B cell (primary cell): Measurements from ENCODE around the gene HIF3A. TPM values are rescaled to one million over a fixed set of nuclear protein-coding genes. Genes with fewer than 3 reads are reported as not detected.
A peak's percentile ranks its signal among the peaks of the same experiment; 100 is the strongest.

Experiments
- ATAC-seq: fragments of 200-7000 bp; cut with Tn5 transposase; one replicate; pipeline ENCODE4 v1.10.0; 2021; ENCODE audit warnings: low read depth, mild to moderate bottlenecking, moderate number of reproducible peaks, moderate library complexity
- CTCF ChIA-PET: fragments of 350-600 bp; sonication (Branson Sonifier 250); formaldehyde crosslinking; loops from one replicate; lab custom pipeline; 2021; ENCODE audit warnings: antibody characterized with exemption, inconsistent platforms; lab: Charles Lee
- POLR2A ChIA-PET: fragments of 350-600 bp; sonication (Branson Sonifier 250); formaldehyde crosslinking; loops from one replicate; lab custom pipeline; 2021; ENCODE audit warnings: antibody characterized with exemption; lab: Charles Lee
- DNase-seq: peaks from one replicate; pipeline ENCODE4 v3.0.0; 2013
- H2AFZ ChIP-seq: 2 replicates; pipeline ENCODE4 v1.6.1; 2012; ENCODE audit warnings: mild to moderate bottlenecking, low read depth, low read length; ENCODE audit not compliant: insufficient read depth, poor library complexity, severe bottlenecking
- H3K27ac ChIP-seq, 2 donors: 1 replicate in 1 of 2; 2 replicates in 1 of 2; pipeline ENCODE4 v1.5.1; 2012 to 2013; ENCODE audit warnings: low read length in 2 of 2, mild to moderate bottlenecking in 2 of 2, moderate library complexity in 1 of 2
- H3K27me3 ChIP-seq, 4 experiments: fragments of 200-600 bp in 1 of 4; sonication (generic) in 1 of 4; replicated peaks in 1 of 4; 1 replicate in 2 of 4; 2 replicates in 2 of 4; pipeline versions ENCODE4 v1.6.1 to v1.7.0; 2013 to 2016; ENCODE audit warnings: low read length in 3 of 4, mild to moderate bottlenecking in 2 of 4, mixed read lengths in 1 of 4, moderate library complexity in 1 of 4; ENCODE audit not compliant: insufficient read depth in 4 of 4, control insufficient read depth in 3 of 4; ENCODE audit errors: control extremely low read depth in 1 of 4
- H3K36me3 ChIP-seq, 2 experiments: replicated peaks in 1 of 2; 1 replicate in 1 of 2; 2 replicates in 1 of 2; pipeline versions ENCODE4 v1.6.1 to v1.7.1; 2013; ENCODE audit warnings: low read length in 1 of 2; ENCODE audit not compliant: insufficient read depth in 2 of 2, control insufficient read depth in 1 of 2; ENCODE audit errors: control extremely low read depth in 1 of 2, extremely low read depth in 1 of 2
- H3K4me1 ChIP-seq, 2 donors: fragments of 200-600 bp in 1 of 2; sonication (generic) in 1 of 2; 1 replicate in 1 of 2; 2 replicates in 1 of 2; pipeline versions ENCODE4 v1.5.1 to v1.6.1; 2013 to 2017; ENCODE audit warnings: low read length in 2 of 2; ENCODE audit not compliant: control insufficient read depth in 2 of 2, insufficient read depth in 2 of 2
- H3K4me2 ChIP-seq: replicated peaks from 2 replicates; pipeline ENCODE3; 2012; ENCODE audit warnings: mild to moderate bottlenecking, low read depth, low read length; ENCODE audit not compliant: poor library complexity, severe bottlenecking
- H3K4me3 ChIP-seq, 5 experiments: fragments of 200-600 bp in 1 of 5; sonication (generic) in 1 of 5; 1 replicate in 3 of 5; 2 replicates in 2 of 5; pipeline versions ENCODE4 v1.5.1 to v1.7.0; 2011 to 2016; ENCODE audit warnings: low read length in 4 of 5, mild to moderate bottlenecking in 4 of 5, low read depth in 2 of 5, control low read depth in 1 of 5, moderate library complexity in 1 of 5; ENCODE audit not compliant: insufficient read depth in 1 of 5; ENCODE audit errors: control extremely low read depth in 1 of 5, extremely low read depth in 1 of 5
- H3K79me2 ChIP-seq: fragments of 200-600 bp; sonication (generic); one replicate; pipeline ENCODE4 v1.6.0; 2016; ENCODE audit warnings: low read length; ENCODE audit not compliant: control insufficient read depth, insufficient read depth
- H3K9ac ChIP-seq: fragments of 200-600 bp; sonication (generic); 2 replicates; pipeline ENCODE4 v1.6.1; 2017; ENCODE audit warnings: mild to moderate bottlenecking, low read length, moderate library complexity
- H3K9me3 ChIP-seq, 3 donors: one replicate each; pipeline versions ENCODE4 v1.6.1 to v1.7.1; 2013; ENCODE audit warnings: low read length in 2 of 3; ENCODE audit not compliant: control insufficient read depth in 2 of 3, insufficient read depth in 1 of 3; ENCODE audit errors: control extremely low read depth in 1 of 3
- H4K20me1 ChIP-seq: 2 replicates; pipeline ENCODE4 v1.6.0; 2012; ENCODE audit warnings: mild to moderate bottlenecking, low read length; ENCODE audit not compliant: insufficient read depth, control insufficient read depth, poor library complexity, severe bottlenecking
- H3K27ac Mint-ChIP-seq: one replicate; pipeline ENCODE4 v1.8.0; 2021; ENCODE audit warnings: mixed read lengths
- H3K27me3 Mint-ChIP-seq: one replicate; pipeline ENCODE4 v1.8.0; 2021; ENCODE audit warnings: mixed read lengths
- H3K4me1 Mint-ChIP-seq: one replicate; pipeline ENCODE4 v1.8.0; 2021; ENCODE audit warnings: mixed read lengths
- H3K4me3 Mint-ChIP-seq: one replicate; pipeline ENCODE4 v1.8.0; 2021; ENCODE audit warnings: mixed read lengths
- H3K9me3 Mint-ChIP-seq: one replicate; pipeline ENCODE4 v1.8.0; 2022; ENCODE audit warnings: mixed read lengths; ENCODE audit not compliant: insufficient read depth
- EZH2 ChIP-seq: IDR thresholded peaks from 2 replicates; pipeline ENCODE4 v1.6.1; 2012; ENCODE audit warnings: borderline replicate concordance, low read depth, mild to moderate bottlenecking, moderate library complexity, low read length; ENCODE audit not compliant: insufficient read depth, poor library complexity, severe bottlenecking
- WGBS: methylation state at CpG from one replicate; pipeline ENCODE4 v1.1.5; 2013; ENCODE audit warnings: missing lambda C conversion rate; ENCODE audit not compliant: insufficient coverage; 5-methylcytosine and 5-hydroxymethylcytosine counted together
- intact Hi-C: fragments of 100-400 bp; cut with micrococcal nuclease; formaldehyde crosslinking; loops from one replicate; pipeline ENCODE4 v1.10.0; 2022
- polyA plus RNA-seq: library from polyadenylated mRNA; depleted of rRNA; stranded (reverse); fragments of >200 nt; gene quantifications from 2 replicates; pipeline ENCODE4 v1.2.3, GENCODE V29; 2012
- total RNA-seq, 2 donors: library from RNA; stranded (reverse); fragments of 120-200 nt in 1 of 2; gene quantifications; 1 replicate in 1 of 2; 2 replicates in 1 of 2; pipeline versions ENCODE4 v1.2.3 to v1.2.4, GENCODE V29; 2013 to 2022
- TF ChIP-seq, protein P1 (sequence below): fragments of 200-600 bp; IDR thresholded peaks from one replicate; pipeline ENCODE4 v1.8.0; 2022; ENCODE audit warnings: antibody characterized with exemption, mild to moderate bottlenecking

HIF3A gene
- total and polyA plus RNA-seq, 2 donors (not counting 1 experiment from before 2014, with no cell fraction given), result not detected

DNA sequence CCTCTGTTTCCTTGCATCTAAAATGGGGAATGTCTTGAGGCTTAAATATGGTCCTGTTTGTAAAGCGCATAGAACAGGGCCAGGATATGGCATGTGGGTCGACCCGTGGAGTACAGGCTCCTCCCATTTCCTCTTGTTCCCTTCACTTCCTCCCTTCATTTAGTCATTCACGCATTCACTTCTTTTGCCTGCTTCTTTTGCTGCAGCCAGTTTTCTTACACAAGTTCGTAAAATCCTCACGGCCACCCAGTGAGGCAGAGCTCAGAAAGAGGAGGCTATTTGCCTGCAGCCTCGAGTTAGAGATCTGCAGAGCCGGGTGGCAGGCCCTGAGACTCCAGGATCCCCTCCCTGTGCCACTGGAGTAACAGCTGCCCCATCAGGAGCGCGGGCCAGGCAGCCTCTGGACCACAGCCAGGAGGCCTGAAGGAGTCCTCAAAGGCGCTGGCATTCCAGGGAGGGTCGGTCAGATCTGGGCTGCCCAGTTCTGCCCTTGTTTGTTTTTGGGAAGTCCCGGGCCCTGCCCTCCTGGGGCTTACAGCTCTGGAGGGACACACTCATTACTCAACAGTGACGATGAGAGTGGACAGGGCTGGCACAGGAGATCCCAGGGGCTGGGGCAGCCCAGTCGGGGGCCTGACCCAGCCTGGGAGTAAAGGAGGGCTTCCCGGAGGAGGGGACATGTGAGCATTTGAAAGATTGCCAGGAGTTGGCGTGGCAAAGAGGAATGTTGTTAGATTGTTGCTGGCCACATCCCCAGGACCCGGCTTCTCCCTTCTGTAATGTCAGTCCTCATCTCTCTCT is 54.6 kb downstream of the HIF3A start:
- Histone ChIP-seq H3K9ac (peak overlapping the region; percentile 24), H3K9me3 (peaks cover 0 to 3% (median 0%) of the 10 kb centered on the region in 3 donors), H3K27ac (peak overlapping the region; percentile 66 to 87), H2AFZ (peak overlapping the region; percentile 73), H3K4me3 (no peak overlapping the region), H3K79me2 (peaks cover 87% of the 10 kb centered on the region), H4K20me1 (peaks cover 15% of the 10 kb centered on the region), H3K36me3 (peaks cover 0 to 25% of the 10 kb centered on the region in 2 experiments), H3K4me1 (peaks cover 47 to 68% of the 10 kb centered on the region in 2 donors), H3K4me2 (peak overlapping the region; percentile 66), H3K27me3 (no peaks in the 10 kb centered on the region)
- 51% methylated on average over 15 of the region's 18 CpGs for WGBS
- peak overlapping the region; percentile 79 for H3K4me3 Mint-ChIP-seq
- no peaks in the 10 kb centered on the region for H3K9me3 Mint-ChIP-seq
- H3K27me3 Mint-ChIP-seq, result no peaks in the 10 kb centered on the region
- H3K4me1 Mint-ChIP-seq, result peaks cover 63% of the 10 kb centered on the region
- H3K27ac Mint-ChIP-seq, result peak overlapping the region; percentile 90
- ChIA-PET POLR2A (interaction anchor here (0.6 kb wide), 1 partner anchor 104 kb away, joined by 4 read pairs; no protein-coding TSS in a partner anchor), CTCF (no interaction called here)
- no peak for ATAC-seq
- DNase-seq, result no peak
- intact Hi-C loops, result no loop called here
- TF ChIP-seq EZH2, result no peak
- TF ChIP-seq, protein P1, sequence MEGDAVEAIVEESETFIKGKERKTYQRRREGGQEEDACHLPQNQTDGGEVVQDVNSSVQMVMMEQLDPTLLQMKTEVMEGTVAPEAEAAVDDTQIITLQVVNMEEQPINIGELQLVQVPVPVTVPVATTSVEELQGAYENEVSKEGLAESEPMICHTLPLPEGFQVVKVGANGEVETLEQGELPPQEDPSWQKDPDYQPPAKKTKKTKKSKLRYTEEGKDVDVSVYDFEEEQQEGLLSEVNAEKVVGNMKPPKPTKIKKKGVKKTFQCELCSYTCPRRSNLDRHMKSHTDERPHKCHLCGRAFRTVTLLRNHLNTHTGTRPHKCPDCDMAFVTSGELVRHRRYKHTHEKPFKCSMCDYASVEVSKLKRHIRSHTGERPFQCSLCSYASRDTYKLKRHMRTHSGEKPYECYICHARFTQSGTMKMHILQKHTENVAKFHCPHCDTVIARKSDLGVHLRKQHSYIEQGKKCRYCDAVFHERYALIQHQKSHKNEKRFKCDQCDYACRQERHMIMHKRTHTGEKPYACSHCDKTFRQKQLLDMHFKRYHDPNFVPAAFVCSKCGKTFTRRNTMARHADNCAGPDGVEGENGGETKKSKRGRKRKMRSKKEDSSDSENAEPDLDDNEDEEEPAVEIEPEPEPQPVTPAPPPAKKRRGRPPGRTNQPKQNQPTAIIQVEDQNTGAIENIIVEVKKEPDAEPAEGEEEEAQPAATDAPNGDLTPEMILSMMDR, result no peak
